ENCODE measurements around the gene AP2A1. TPM values are rescaled to one million over a fixed set of nuclear protein-coding genes. Genes with fewer than 3 reads are reported as not detected.

Gene AP2A1
- total and polyA plus RNA-seq, 2 donors (not counting 1 experiment from before 2014, with no cell fraction given) = 48.4 to 56.9 TPM

DNA sequence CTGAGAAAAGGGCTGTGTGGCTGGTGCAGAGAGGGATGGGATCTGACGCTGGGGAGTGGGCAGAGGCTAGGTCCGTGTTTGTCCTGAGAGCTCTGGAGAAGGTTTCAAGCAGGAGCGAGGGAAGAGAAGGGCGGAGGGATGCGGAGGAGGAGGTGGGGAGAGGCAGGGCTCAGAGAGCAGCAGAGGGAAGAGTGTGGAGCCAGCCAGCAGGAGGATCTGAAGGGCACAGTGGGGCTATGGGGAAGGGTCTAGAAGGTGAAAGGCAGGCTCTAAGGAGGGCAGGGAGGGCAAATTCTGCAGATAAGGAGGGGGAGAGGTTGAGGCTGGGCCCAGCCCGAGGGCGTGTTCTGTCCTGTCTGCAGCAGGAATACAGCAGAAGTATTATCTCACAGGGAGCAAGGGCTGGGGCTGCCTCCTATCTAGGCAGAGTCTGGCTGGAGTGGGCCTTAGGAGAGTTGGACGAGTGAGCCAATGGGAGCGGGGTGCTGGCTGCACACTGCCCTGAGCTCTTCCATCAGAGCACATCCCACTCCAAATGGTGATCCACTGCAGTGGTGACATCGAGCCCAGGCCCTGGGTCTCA is 6.1 kb downstream of the AP2A1 start:
- peaks cover 28% of the 10 kb centered on the region for H3K4me1 Mint-ChIP-seq
- no peak for TF ChIP-seq CTCF (IDR thresholded peaks at IDR 0.05)
- TF ChIP-seq EZH2 (IDR thresholded peaks at IDR 0.05; ENCODE audit: borderline replicate concordance, insufficient read depth, low read depth, low read length, poor library complexity, severe bottlenecking) = no peak
- Histone ChIP-seq H4K20me1 (ENCODE audit: control insufficient read depth, insufficient read depth, low read length, poor library complexity, severe bottlenecking) (peaks cover 48% of the 10 kb centered on the region), H3K27me3 (replicated peaks in 1 of 4; ENCODE audit: control extremely low read depth in 1 of 4, control insufficient read depth in 3 of 4, insufficient read depth in 4 of 4, low read length in 3 of 4) (no peaks in the 10 kb centered on the region), H3K27ac (ENCODE audit: low read length in 2 of 2) (no peak overlapping the region), H3K36me3 (replicated peaks in 1 of 2; ENCODE audit: control extremely low read depth in 1 of 2, control insufficient read depth in 1 of 2, extremely low read depth in 1 of 2, insufficient read depth in 2 of 2, low read length in 1 of 2) (peaks cover 0 to 6% of the 10 kb centered on the region in 2 experiments), H2AFZ (ENCODE audit: insufficient read depth, low read depth, low read length, poor library complexity, severe bottlenecking) (no peak overlapping the region), H3K4me2 (replicated peaks; ENCODE audit: low read depth, low read length, poor library complexity, severe bottlenecking) (no peak overlapping the region), H3K9me3 (ENCODE audit: control extremely low read depth in 1 of 3, control insufficient read depth in 2 of 3, insufficient read depth in 1 of 3, low read length in 2 of 3) (no peaks in the 10 kb centered on the region), H3K4me1 (ENCODE audit: control insufficient read depth in 2 of 2, insufficient read depth in 2 of 2, low read length in 2 of 2) (peaks cover 5 to 8% of the 10 kb centered on the region in 2 donors), H3K4me3 (ENCODE audit: control extremely low read depth in 1 of 5, extremely low read depth in 1 of 5, insufficient read depth in 1 of 5, low read depth in 2 of 5, low read length in 4 of 5) (no peak overlapping the region), H3K9ac (ENCODE audit: low read length) (no peak overlapping the region), H3K79me2 (ENCODE audit: control insufficient read depth, insufficient read depth, low read length) (peaks cover 81% of the 10 kb centered on the region)
- ChIA-PET POLR2A (no interaction called here), CTCF (no interaction called here)
- H3K27ac Mint-ChIP-seq = no peak overlapping the region
- 92% methylated on average over 10 of the region's 10 CpGs for WGBS (ENCODE audit: insufficient coverage)
- H3K9me3 Mint-ChIP-seq (ENCODE audit: insufficient read depth) = no peaks in the 10 kb centered on the region
- H3K27me3 Mint-ChIP-seq = no peaks in the 10 kb centered on the region
- ATAC-seq (ENCODE audit: low read depth) (no peak), DNase-seq (no peak)
- intact Hi-C loops (cut with micrococcal nuclease) = no loop called here
- no peak overlapping the region for H3K4me3 Mint-ChIP-seq

GRCh38 chr19:49773663-49774350 is 7.0 kb downstream of the AP2A1 start:
- Histone ChIP-seq H3K27me3 (replicated peaks in 1 of 4; ENCODE audit: control extremely low read depth in 1 of 4, control insufficient read depth in 3 of 4, insufficient read depth in 4 of 4, low read length in 3 of 4) (no peaks in the 10 kb centered on the region), H3K9ac (ENCODE audit: low read length) (no peak overlapping the region), H3K9me3 (ENCODE audit: control extremely low read depth in 1 of 3, control insufficient read depth in 2 of 3, insufficient read depth in 1 of 3, low read length in 2 of 3) (no peaks in the 10 kb centered on the region), H3K36me3 (replicated peaks in 1 of 2; ENCODE audit: control extremely low read depth in 1 of 2, control insufficient read depth in 1 of 2, extremely low read depth in 1 of 2, insufficient read depth in 2 of 2, low read length in 1 of 2) (peaks cover 0 to 6% of the 10 kb centered on the region in 2 experiments), H3K27ac (ENCODE audit: low read length in 2 of 2) (no peak overlapping the region), H3K4me3 (ENCODE audit: control extremely low read depth in 1 of 5, extremely low read depth in 1 of 5, insufficient read depth in 1 of 5, low read depth in 2 of 5, low read length in 4 of 5) (no peak overlapping the region), H2AFZ (ENCODE audit: insufficient read depth, low read depth, low read length, poor library complexity, severe bottlenecking) (no peak overlapping the region), H3K4me1 (ENCODE audit: control insufficient read depth in 2 of 2, insufficient read depth in 2 of 2, low read length in 2 of 2) (no peaks in the 10 kb centered on the region), H3K4me2 (replicated peaks; ENCODE audit: low read depth, low read length, poor library complexity, severe bottlenecking) (no peak overlapping the region), H4K20me1 (ENCODE audit: control insufficient read depth, insufficient read depth, low read length, poor library complexity, severe bottlenecking) (peaks cover 42% of the 10 kb centered on the region), H3K79me2 (ENCODE audit: control insufficient read depth, insufficient read depth, low read length) (peaks cover 72% of the 10 kb centered on the region)
- Mint-ChIP-seq H3K4me3 (no peak overlapping the region), H3K27ac (no peak overlapping the region), H3K9me3 (ENCODE audit: insufficient read depth) (no peaks in the 10 kb centered on the region), H3K4me1 (peaks cover 21% of the 10 kb centered on the region), H3K27me3 (no peaks in the 10 kb centered on the region)
- ChIA-PET POLR2A (interaction anchor here (0.6 kb wide), 1 partner anchor 246 kb away, joined by 3 read pairs; the partner anchor contains the start of gene RCN3), CTCF (no interaction called here)
- TF ChIP-seq CTCF (IDR thresholded peaks at IDR 0.05) (no peak), EZH2 (IDR thresholded peaks at IDR 0.05; ENCODE audit: borderline replicate concordance, insufficient read depth, low read depth, low read length, poor library complexity, severe bottlenecking) (no peak)
- WGBS (ENCODE audit: insufficient coverage) = 94% methylated on average over 5 of the region's 8 CpGs
- ATAC-seq (ENCODE audit: low read depth) (no peak), DNase-seq (no peak)
- intact Hi-C loops (cut with micrococcal nuclease) = no loop called here
